Breast epithelium (tissue), 4 donors: Measurements from ENCODE around the gene RIMKLB. TPM values are rescaled to one million over a fixed set of nuclear protein-coding genes. Genes with fewer than 3 reads are reported as not detected.

Experiments
- DNase-seq, 2 donors: peaks; one replicate each; pipeline ENCODE4 v3.0.0-alpha.2; 2019; ENCODE audit warnings: low spot score in 2 of 2
- H3K27ac ChIP-seq, 2 donors: fragments of 200-600 bp; sonication (generic) in 1 of 2; one replicate each; pipeline ENCODE4 v1.5.1; 2016 to 2019; ENCODE audit warnings: mild to moderate bottlenecking in 1 of 2
- H3K27me3 ChIP-seq, 2 donors: fragments of 200-600 bp; sonication (generic) in 1 of 2; one replicate each; pipeline versions ENCODE4 v1.5.1 to v1.6.0; 2017 to 2019; ENCODE audit warnings: control low read depth in 1 of 2, mild to moderate bottlenecking in 1 of 2
- H3K36me3 ChIP-seq: fragments of 200-600 bp; one replicate; pipeline ENCODE4 v1.5.1; 2019
- H3K4me1 ChIP-seq, 2 donors: fragments of 200-600 bp; sonication (generic); one replicate each; pipeline ENCODE4 v1.5.1; 2016 to 2019; ENCODE audit warnings: control low read depth in 1 of 2
- H3K4me3 ChIP-seq, 3 donors: fragments of 200-600 bp; sonication (generic); 1 replicate in 2 of 3; 2 replicates in 1 of 3; pipeline ENCODE4 v1.5.1; 2016 to 2019; ENCODE audit warnings: mild to moderate bottlenecking in 3 of 3, moderate library complexity in 2 of 3
- H3K9me3 ChIP-seq, 2 donors: fragments of 200-600 bp; sonication (generic) in 1 of 2; one replicate each; pipeline ENCODE4 v1.5.1; 2016 to 2019; ENCODE audit warnings: control low read depth in 1 of 2
- CTCF ChIP-seq, 3 donors: fragments of 450-650 bp; IDR thresholded peaks; one replicate each; pipeline ENCODE4 v1.5.1; 2016 to 2017; ENCODE audit warnings: antibody characterized with exemption in 3 of 3, mild to moderate bottlenecking in 3 of 3, moderate library complexity in 3 of 3
- POLR2A ChIP-seq: fragments of 450-650 bp; IDR thresholded peaks from one replicate; pipeline ENCODE4 v1.6.1; 2016; ENCODE audit warnings: antibody characterized with exemption, mild to moderate bottlenecking, moderate library complexity
- POLR2AphosphoS5 ChIP-seq, 3 donors: sonication (generic); formaldehyde crosslinking; IDR thresholded peaks; one replicate each; pipeline ENCODE4 v1.6.1; 2017; ENCODE audit warnings: antibody characterized with exemption in 3 of 3
- intact Hi-C: fragments of 100-400 bp; cut with DNase I; formaldehyde crosslinking; loops from one replicate; pipeline ENCODE4 v1.15.1; 2023; ENCODE audit warnings: low total_unique reads
- total RNA-seq, 3 donors: library from RNA; depleted of rRNA; stranded (reverse); fragments of >200 nt; gene quantifications; one replicate each; pipeline ENCODE4 v1.1.0, GENCODE V29; 2016

Gene RIMKLB
- total RNA-seq, 3 donors from 2014 or later: 42.2 to 52.1 (median 51.5) TPM

GRCh38 chr12:8668441-8668840 is 29.4 kb upstream of the RIMKLB start:
- no peak for TF ChIP-seq POLR2A
- no peak for TF ChIP-seq CTCF (IDR thresholded peaks at IDR 0.05)
- Histone ChIP-seq H3K4me1 (no peaks in the 10 kb centered on the region), H3K36me3 (no peaks in the 10 kb centered on the region), H3K9me3 (no peaks in the 10 kb centered on the region), H3K4me3 (no peak overlapping the region), H3K27me3 (no peaks in the 10 kb centered on the region), H3K27ac (no peak overlapping the region)
- DNase-seq: no peak
- intact Hi-C loops: no loop called here

GRCh38 chr12:8672381-8672780 is 25.4 kb upstream of the RIMKLB start:
- DNase-seq: no peak
- H3K9me3 ChIP-seq: no peaks in the 10 kb centered on the region
- no peaks in the 10 kb centered on the region for H3K4me1 ChIP-seq
- intact Hi-C loops: no loop called here
- no peak for TF ChIP-seq CTCF (IDR thresholded peaks at IDR 0.05)
- no peak for TF ChIP-seq POLR2A
- no peak for TF ChIP-seq POLR2AphosphoS5 (IDR thresholded peaks at IDR 0.05)
- H3K27ac ChIP-seq: no peak overlapping the region
- no peaks in the 10 kb centered on the region for H3K27me3 ChIP-seq
- H3K36me3 ChIP-seq: no peaks in the 10 kb centered on the region
- H3K4me3 ChIP-seq: no peak overlapping the region

- no peak for DNase-seq
- no peaks in the 10 kb centered on the region for H3K4me1 ChIP-seq
- no peaks in the 10 kb centered on the region for H3K9me3 ChIP-seq
- TF ChIP-seq POLR2AphosphoS5 (IDR thresholded peaks at IDR 0.05) (no peak), CTCF (IDR thresholded peaks at IDR 0.05) (no peak), POLR2A (no peak)
- H3K4me3 ChIP-seq: no peak overlapping the region
- H3K27me3 ChIP-seq: no peaks in the 10 kb centered on the region
- no peaks in the 10 kb centered on the region for H3K36me3 ChIP-seq
- intact Hi-C loops: no loop called here
- H3K27ac ChIP-seq: no peak overlapping the region
These were observed 22.2 kb upstream of the RIMKLB start for GRCh38 chr12:8675591-8676036.

GRCh38 chr12:8676651-8677050 is 21.1 kb upstream of the RIMKLB start:
- no peaks in the 10 kb centered on the region for H3K4me1 ChIP-seq
- intact Hi-C loops: no loop called here
- no peak overlapping the region for H3K27ac ChIP-seq
- no peaks in the 10 kb centered on the region for H3K9me3 ChIP-seq
- DNase-seq: no peak
- H3K27me3 ChIP-seq: no peaks in the 10 kb centered on the region
- no peaks in the 10 kb centered on the region for H3K36me3 ChIP-seq
- no peak for TF ChIP-seq POLR2A
- TF ChIP-seq POLR2AphosphoS5 (IDR thresholded peaks at IDR 0.05): no peak
- TF ChIP-seq CTCF (IDR thresholded peaks at IDR 0.05): no peak
- H3K4me3 ChIP-seq: no peak overlapping the region

GRCh38 chr12:8677362-8677761 is 20.4 kb upstream of the RIMKLB start:
- Histone ChIP-seq H3K36me3 (no peaks in the 10 kb centered on the region), H3K9me3 (no peaks in the 10 kb centered on the region), H3K27me3 (no peaks in the 10 kb centered on the region), H3K4me1 (no peaks in the 10 kb centered on the region), H3K27ac (no peak overlapping the region), H3K4me3 (no peak overlapping the region)
- intact Hi-C loops: no loop called here
- TF ChIP-seq CTCF (IDR thresholded peaks at IDR 0.05) (no peak), POLR2A (no peak), POLR2AphosphoS5 (IDR thresholded peaks at IDR 0.05) (no peak)
- no peak for DNase-seq
